OCI-LY3 (cell line): ENCODE results near the gene DLX1.

Experiments used
- EZH2phosphoT487 ChIP-seq: fragments of 200-600 bp; shearing (Covaris generic); IDR thresholded peaks from 2 replicates; pipeline ENCODE4 v1.6.1; 2018; ENCODE audit warnings: antibody characterized with exemption, mixed run types, low read depth
- TF ChIP-seq, protein P1 (sequence below): fragments of 200-600, 300-600 bp; sonication (generic); IDR thresholded peaks from 2 replicates; pipeline ENCODE4 v1.5.1; 2014; ENCODE audit warnings: antibody characterized with exemption, low read length, low read depth

DNA sequence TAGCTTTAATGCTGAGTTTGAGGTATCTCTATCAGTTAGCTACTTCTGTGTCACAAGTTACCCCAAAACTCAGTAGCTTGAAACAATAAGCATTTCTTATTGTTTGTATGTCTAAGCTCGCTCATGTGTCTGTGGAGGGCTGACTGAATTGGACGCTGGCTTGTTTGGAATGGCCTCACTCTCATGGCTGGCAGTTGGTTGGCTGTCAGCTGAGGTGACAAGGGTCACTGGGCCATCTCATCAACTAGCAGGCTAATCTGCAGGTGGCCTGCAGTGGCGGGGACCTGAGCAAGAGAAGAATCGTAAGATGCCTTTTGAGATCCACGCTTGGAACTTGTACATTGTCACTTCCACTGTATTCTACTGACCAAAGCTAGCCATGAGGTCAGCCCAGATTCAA is 30.8 kb downstream of the DLX1 start:
- TF ChIP-seq EZH2phosphoT487 = no peak
- TF ChIP-seq, protein P1, sequence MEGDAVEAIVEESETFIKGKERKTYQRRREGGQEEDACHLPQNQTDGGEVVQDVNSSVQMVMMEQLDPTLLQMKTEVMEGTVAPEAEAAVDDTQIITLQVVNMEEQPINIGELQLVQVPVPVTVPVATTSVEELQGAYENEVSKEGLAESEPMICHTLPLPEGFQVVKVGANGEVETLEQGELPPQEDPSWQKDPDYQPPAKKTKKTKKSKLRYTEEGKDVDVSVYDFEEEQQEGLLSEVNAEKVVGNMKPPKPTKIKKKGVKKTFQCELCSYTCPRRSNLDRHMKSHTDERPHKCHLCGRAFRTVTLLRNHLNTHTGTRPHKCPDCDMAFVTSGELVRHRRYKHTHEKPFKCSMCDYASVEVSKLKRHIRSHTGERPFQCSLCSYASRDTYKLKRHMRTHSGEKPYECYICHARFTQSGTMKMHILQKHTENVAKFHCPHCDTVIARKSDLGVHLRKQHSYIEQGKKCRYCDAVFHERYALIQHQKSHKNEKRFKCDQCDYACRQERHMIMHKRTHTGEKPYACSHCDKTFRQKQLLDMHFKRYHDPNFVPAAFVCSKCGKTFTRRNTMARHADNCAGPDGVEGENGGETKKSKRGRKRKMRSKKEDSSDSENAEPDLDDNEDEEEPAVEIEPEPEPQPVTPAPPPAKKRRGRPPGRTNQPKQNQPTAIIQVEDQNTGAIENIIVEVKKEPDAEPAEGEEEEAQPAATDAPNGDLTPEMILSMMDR = no peak
